HUES6 (cell line): Measurements from ENCODE around the gene GAB2.

Experiments used
- H3K27ac ChIP-seq: 2 replicates; pipeline ENCODE4 v1.7.0; 2013; ENCODE audit warnings: low read depth, mild to moderate bottlenecking, low read length, inconsistent platforms
- H3K27me3 ChIP-seq: 2 replicates; pipeline ENCODE4 v1.6.1; 2013; ENCODE audit warnings: low read length; ENCODE audit not compliant: control insufficient read depth, insufficient read depth
- H3K36me3 ChIP-seq: 2 replicates; pipeline ENCODE4 v1.6.1; 2013; ENCODE audit warnings: low read length; ENCODE audit not compliant: control insufficient read depth, insufficient read depth
- H3K4me1 ChIP-seq: 2 replicates; pipeline ENCODE4 v1.6.1; 2013; ENCODE audit warnings: low read length; ENCODE audit not compliant: control insufficient read depth, insufficient read depth
- H3K4me3 ChIP-seq: 2 replicates; pipeline ENCODE4 v1.5.1; 2013; ENCODE audit warnings: low read depth, low read length
- H3K9ac ChIP-seq: one replicate; pipeline ENCODE4 v1.6.1; 2013; ENCODE audit warnings: mild to moderate bottlenecking, low read length
- H3K9me3 ChIP-seq: 2 replicates; pipeline ENCODE4 v1.6.1; 2013; ENCODE audit warnings: low read depth, low read length; ENCODE audit not compliant: control insufficient read depth, insufficient read depth

GAB2 gene

GRCh38 chr11:78261828-78262227, 155.8 kb downstream of the GAB2 start:
- peaks cover 20% of the 10 kb centered on the region for H3K4me1 ChIP-seq
- H3K4me3 ChIP-seq: no peak overlapping the region
- H3K9me3 ChIP-seq: no peaks in the 10 kb centered on the region
- no peak overlapping the region for H3K9ac ChIP-seq
- H3K36me3 ChIP-seq: no peaks in the 10 kb centered on the region
- no peak overlapping the region for H3K27ac ChIP-seq
- H3K27me3 ChIP-seq: no peaks in the 10 kb centered on the region

GRCh38 chr11:78261367-78261766, 156.3 kb downstream of the GAB2 start:
- no peaks in the 10 kb centered on the region for H3K27me3 ChIP-seq
- H3K4me1 ChIP-seq: peaks cover 20% of the 10 kb centered on the region
- no peaks in the 10 kb centered on the region for H3K9me3 ChIP-seq
- H3K27ac ChIP-seq: no peak overlapping the region
- H3K36me3 ChIP-seq: no peaks in the 10 kb centered on the region
- H3K9ac ChIP-seq: no peak overlapping the region
- H3K4me3 ChIP-seq: no peak overlapping the region

DNA sequence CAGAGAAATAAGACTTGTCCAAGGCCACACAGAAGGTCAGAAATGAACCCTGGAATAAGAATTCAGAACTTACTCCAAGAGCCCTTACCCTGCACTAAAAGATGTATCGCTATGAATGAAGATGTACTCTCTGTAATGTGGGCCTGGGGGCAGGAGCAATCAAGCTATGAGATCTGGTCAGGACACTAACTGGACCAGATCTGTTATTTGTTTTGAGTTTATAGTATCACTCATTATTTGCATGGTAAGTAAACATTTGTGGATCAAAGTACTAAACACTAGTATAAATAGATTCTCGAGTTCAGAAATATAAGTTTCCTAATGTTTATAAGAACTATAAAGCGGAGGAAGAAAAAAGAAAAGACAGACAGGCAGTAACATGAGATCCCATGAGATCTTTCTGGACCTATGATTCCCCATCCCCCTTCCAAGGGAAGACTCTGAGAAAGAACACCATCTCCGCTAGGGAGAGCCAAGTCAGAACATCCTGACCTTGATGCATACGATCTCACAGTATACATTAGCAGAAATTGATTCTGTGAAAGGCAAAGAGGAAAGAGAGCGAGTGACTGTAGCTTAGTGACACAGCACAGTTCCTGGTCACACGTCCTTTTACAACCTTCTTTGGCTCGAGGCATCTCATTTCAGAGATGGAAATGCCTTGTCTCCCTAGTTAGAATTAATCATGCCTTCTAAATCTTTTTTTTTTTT, 157.7 kb downstream of the GAB2 start:
- no peak overlapping the region for H3K27ac ChIP-seq
- peaks cover 20% of the 10 kb centered on the region for H3K4me1 ChIP-seq
- no peak overlapping the region for H3K9ac ChIP-seq
- no peaks in the 10 kb centered on the region for H3K36me3 ChIP-seq
- H3K27me3 ChIP-seq: no peaks in the 10 kb centered on the region
- no peak overlapping the region for H3K4me3 ChIP-seq
- H3K9me3 ChIP-seq: no peaks in the 10 kb centered on the region

GRCh38 chr11:78257654-78258053, 160.0 kb downstream of the GAB2 start:
- H3K27me3 ChIP-seq: no peaks in the 10 kb centered on the region
- H3K4me1 ChIP-seq: peaks cover 20% of the 10 kb centered on the region
- H3K9me3 ChIP-seq: no peaks in the 10 kb centered on the region
- no peak overlapping the region for H3K27ac ChIP-seq
- no peak overlapping the region for H3K9ac ChIP-seq
- no peak overlapping the region for H3K4me3 ChIP-seq
- H3K36me3 ChIP-seq: no peaks in the 10 kb centered on the region

- Histone ChIP-seq H3K9ac (no peak overlapping the region), H3K27me3 (no peaks in the 10 kb centered on the region), H3K4me3 (no peak overlapping the region), H3K9me3 (no peaks in the 10 kb centered on the region), H3K27ac (no peak overlapping the region), H3K36me3 (no peaks in the 10 kb centered on the region), H3K4me1 (peaks cover 14% of the 10 kb centered on the region)
These were observed 160.7 kb downstream of the GAB2 start for GRCh38 chr11:78256962-78257361.

DNA sequence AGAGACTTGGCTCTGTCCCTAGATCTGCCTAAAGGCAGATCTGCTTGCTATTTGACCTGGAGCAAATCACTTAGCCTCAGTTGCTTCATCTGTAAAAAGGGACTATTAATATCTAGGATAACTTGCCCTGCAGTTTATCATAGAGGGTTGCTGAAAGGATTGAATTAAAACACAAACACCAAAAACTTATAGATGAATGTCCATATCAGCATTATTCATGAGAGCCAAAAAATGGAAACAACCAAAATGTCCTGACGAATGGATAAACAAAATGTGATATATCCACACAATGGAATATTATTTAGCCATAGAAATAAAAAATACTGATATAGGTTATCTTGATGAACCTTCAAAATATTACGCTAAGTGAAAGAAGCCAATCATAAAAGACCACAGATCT, 161.7 kb downstream of the GAB2 start:
- H3K9ac ChIP-seq: no peak overlapping the region
- H3K27me3 ChIP-seq: no peaks in the 10 kb centered on the region
- peaks cover 4% of the 10 kb centered on the region for H3K4me1 ChIP-seq
- H3K27ac ChIP-seq: no peak overlapping the region
- H3K36me3 ChIP-seq: no peaks in the 10 kb centered on the region
- no peaks in the 10 kb centered on the region for H3K9me3 ChIP-seq
- no peak overlapping the region for H3K4me3 ChIP-seq

DNA sequence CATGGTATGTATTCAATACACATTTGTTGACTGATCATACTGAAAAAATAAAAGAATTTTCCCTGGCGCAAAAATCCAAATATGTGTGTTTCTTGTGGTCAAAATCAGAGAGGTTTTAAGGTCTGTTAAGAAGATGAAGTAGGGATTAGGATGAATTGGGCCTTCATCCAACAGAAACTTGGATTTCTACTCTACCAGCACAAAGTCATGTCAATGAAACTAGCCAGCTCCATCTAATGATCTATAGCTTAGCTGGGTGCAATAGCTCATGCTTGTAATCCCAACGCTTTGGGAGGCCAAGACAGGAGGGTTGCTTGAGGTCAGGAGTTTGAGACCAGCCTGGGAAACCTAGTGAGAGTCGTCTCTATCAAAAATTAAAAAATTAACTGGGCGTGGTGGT, 163.4 kb downstream of the GAB2 start:
- Histone ChIP-seq H3K4me3 (no peak overlapping the region), H3K9ac (no peak overlapping the region), H3K9me3 (no peaks in the 10 kb centered on the region), H3K27ac (no peak overlapping the region), H3K4me1 (no peaks in the 10 kb centered on the region), H3K36me3 (no peaks in the 10 kb centered on the region), H3K27me3 (no peaks in the 10 kb centered on the region)

- no peaks in the 10 kb centered on the region for H3K36me3 ChIP-seq
- H3K9ac ChIP-seq: no peak overlapping the region
- no peaks in the 10 kb centered on the region for H3K9me3 ChIP-seq
- no peak overlapping the region for H3K27ac ChIP-seq
- no peak overlapping the region for H3K4me3 ChIP-seq
- H3K4me1 ChIP-seq: no peaks in the 10 kb centered on the region
- no peaks in the 10 kb centered on the region for H3K27me3 ChIP-seq
These were observed 163.8 kb downstream of the GAB2 start for GRCh38 chr11:78253797-78254196.

- Histone ChIP-seq H3K27me3 (no peaks in the 10 kb centered on the region), H3K9ac (no peak overlapping the region), H3K36me3 (no peaks in the 10 kb centered on the region), H3K4me1 (no peaks in the 10 kb centered on the region), H3K27ac (no peak overlapping the region), H3K4me3 (no peak overlapping the region), H3K9me3 (no peaks in the 10 kb centered on the region)
These were observed 166.4 kb downstream of the GAB2 start for GRCh38 chr11:78251083-78251775.

GRCh38 chr11:78250099-78250498, 167.5 kb downstream of the GAB2 start:
- no peak overlapping the region for H3K4me3 ChIP-seq
- no peaks in the 10 kb centered on the region for H3K36me3 ChIP-seq
- H3K9ac ChIP-seq: no peak overlapping the region
- H3K9me3 ChIP-seq: no peaks in the 10 kb centered on the region
- no peak overlapping the region for H3K27ac ChIP-seq
- no peaks in the 10 kb centered on the region for H3K27me3 ChIP-seq
- H3K4me1 ChIP-seq: no peaks in the 10 kb centered on the region

DNA sequence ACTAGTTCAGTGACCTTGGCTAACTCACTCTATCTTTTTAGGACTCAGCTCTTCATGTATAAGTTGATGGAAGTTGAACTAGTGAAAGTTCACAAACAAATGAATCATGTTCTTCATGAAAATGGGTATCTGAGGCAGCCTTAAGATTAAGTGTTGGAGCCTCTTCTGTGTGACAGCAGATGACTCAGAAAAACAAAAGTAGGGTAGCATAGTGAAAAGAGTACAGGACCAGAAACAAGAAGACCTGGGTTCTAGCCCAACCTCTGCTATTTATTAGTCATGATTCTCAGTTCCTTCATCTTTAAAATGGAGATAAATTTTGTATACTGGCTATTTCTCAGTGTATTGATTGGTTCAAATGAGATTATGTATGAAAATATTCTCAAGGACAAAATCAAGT, 168.7 kb downstream of the GAB2 start:
- Histone ChIP-seq H3K4me1 (no peaks in the 10 kb centered on the region), H3K27me3 (no peaks in the 10 kb centered on the region), H3K36me3 (no peaks in the 10 kb centered on the region), H3K27ac (no peak overlapping the region), H3K9me3 (no peaks in the 10 kb centered on the region), H3K9ac (no peak overlapping the region), H3K4me3 (no peak overlapping the region)
